ENCODE data around the gene COL4A1.

COL4A1 gene

GRCh38 chr13:110244976-110245375, 62.0 kb downstream of the COL4A1 start:
- peaks cover 60% of the 10 kb centered on the region for H3K4me1 ChIP-seq (ENCODE audit: control insufficient read depth, insufficient read depth, low read length)
- peaks cover 4 to 11% of the 10 kb centered on the region in 2 donors for H3K36me3 ChIP-seq (ENCODE audit: control insufficient read depth in 2 of 2, insufficient read depth in 2 of 2, low read length in 2 of 2)
- H3K27ac ChIP-seq (ENCODE audit: low read length): peak overlapping the region; percentile 71
- H3K27me3 ChIP-seq (ENCODE audit: control insufficient read depth in 1 of 2, insufficient read depth in 2 of 2, low read length in 2 of 2): no peaks in the 10 kb centered on the region
- H3K9ac ChIP-seq (ENCODE audit: low read length in 2 of 2): no peak overlapping the region
- no peak overlapping the region for H3K4me3 ChIP-seq (ENCODE audit: low read length in 2 of 2)
- no peaks in the 10 kb centered on the region for H3K9me3 ChIP-seq (ENCODE audit: control insufficient read depth in 2 of 2, low read length in 2 of 2)

GRCh38 chr13:110244071-110244830, 62.7 kb downstream of the COL4A1 start:
- Histone ChIP-seq H3K4me1 (ENCODE audit: control insufficient read depth, insufficient read depth, low read length) (peaks cover 58% of the 10 kb centered on the region), H3K9ac (ENCODE audit: low read length in 2 of 2) (no peak overlapping the region), H3K27ac (ENCODE audit: low read length) (peak overlapping the region; percentile 71), H3K36me3 (ENCODE audit: control insufficient read depth in 2 of 2, insufficient read depth in 2 of 2, low read length in 2 of 2) (peaks cover 4 to 10% of the 10 kb centered on the region in 2 donors), H3K27me3 (ENCODE audit: control insufficient read depth in 1 of 2, insufficient read depth in 2 of 2, low read length in 2 of 2) (no peaks in the 10 kb centered on the region), H3K4me3 (ENCODE audit: low read length in 2 of 2) (peak overlapping the region in 1 of 2 donors; percentile 22), H3K9me3 (ENCODE audit: control insufficient read depth in 2 of 2, low read length in 2 of 2) (no peaks in the 10 kb centered on the region)

GRCh38 chr13:110242615-110243014, 64.3 kb downstream of the COL4A1 start:
- Histone ChIP-seq H3K36me3 (ENCODE audit: control insufficient read depth in 2 of 2, insufficient read depth in 2 of 2, low read length in 2 of 2) (peaks cover 4 to 5% of the 10 kb centered on the region in 2 donors), H3K27ac (ENCODE audit: low read length) (peak overlapping the region; percentile 2), H3K9me3 (ENCODE audit: control insufficient read depth in 2 of 2, low read length in 2 of 2) (no peaks in the 10 kb centered on the region), H3K4me3 (ENCODE audit: low read length in 2 of 2) (peak overlapping the region in 1 of 2 donors; percentile 29), H3K27me3 (ENCODE audit: control insufficient read depth in 1 of 2, insufficient read depth in 2 of 2, low read length in 2 of 2) (no peaks in the 10 kb centered on the region), H3K4me1 (ENCODE audit: control insufficient read depth, insufficient read depth, low read length) (peaks cover 56% of the 10 kb centered on the region), H3K9ac (ENCODE audit: low read length in 2 of 2) (no peak overlapping the region)

GRCh38 chr13:110240943-110241342, 66.0 kb downstream of the COL4A1 start:
- Histone ChIP-seq H3K27ac (ENCODE audit: low read length) (peak overlapping the region; percentile 66), H3K4me1 (ENCODE audit: control insufficient read depth, insufficient read depth, low read length) (peaks cover 55% of the 10 kb centered on the region), H3K27me3 (ENCODE audit: control insufficient read depth in 1 of 2, insufficient read depth in 2 of 2, low read length in 2 of 2) (no peaks in the 10 kb centered on the region), H3K4me3 (ENCODE audit: low read length in 2 of 2) (no peak overlapping the region), H3K9me3 (ENCODE audit: control insufficient read depth in 2 of 2, low read length in 2 of 2) (no peaks in the 10 kb centered on the region), H3K9ac (ENCODE audit: low read length in 2 of 2) (no peak overlapping the region), H3K36me3 (ENCODE audit: control insufficient read depth in 2 of 2, insufficient read depth in 2 of 2, low read length in 2 of 2) (peaks cover 4 to 5% of the 10 kb centered on the region in 2 donors)

- H3K9ac ChIP-seq (ENCODE audit: low read length in 2 of 2): no peak overlapping the region
- no peaks in the 10 kb centered on the region for H3K27me3 ChIP-seq (ENCODE audit: control insufficient read depth in 1 of 2, insufficient read depth in 2 of 2, low read length in 2 of 2)
- peaks cover 4 to 5% of the 10 kb centered on the region in 2 donors for H3K36me3 ChIP-seq (ENCODE audit: control insufficient read depth in 2 of 2, insufficient read depth in 2 of 2, low read length in 2 of 2)
- peaks cover 51% of the 10 kb centered on the region for H3K4me1 ChIP-seq (ENCODE audit: control insufficient read depth, insufficient read depth, low read length)
- H3K4me3 ChIP-seq (ENCODE audit: low read length in 2 of 2): no peak overlapping the region
- H3K9me3 ChIP-seq (ENCODE audit: control insufficient read depth in 2 of 2, low read length in 2 of 2): no peaks in the 10 kb centered on the region
- H3K27ac ChIP-seq (ENCODE audit: low read length): peak overlapping the region; percentile 66
Measured at GRCh38 chr13:110240352-110240751, 66.6 kb downstream of the COL4A1 start.

- H3K9ac ChIP-seq (ENCODE audit: low read length in 2 of 2): no peak overlapping the region
- no peak overlapping the region for H3K4me3 ChIP-seq (ENCODE audit: low read length in 2 of 2)
- peaks cover 4 to 5% of the 10 kb centered on the region in 2 donors for H3K36me3 ChIP-seq (ENCODE audit: control insufficient read depth in 2 of 2, insufficient read depth in 2 of 2, low read length in 2 of 2)
- H3K27me3 ChIP-seq (ENCODE audit: control insufficient read depth in 1 of 2, insufficient read depth in 2 of 2, low read length in 2 of 2): no peaks in the 10 kb centered on the region
- H3K4me1 ChIP-seq (ENCODE audit: control insufficient read depth, insufficient read depth, low read length): peaks cover 43% of the 10 kb centered on the region
- H3K9me3 ChIP-seq (ENCODE audit: control insufficient read depth in 2 of 2, low read length in 2 of 2): no peaks in the 10 kb centered on the region
- H3K27ac ChIP-seq (ENCODE audit: low read length): peak overlapping the region; percentile 88
Measured at GRCh38 chr13:110239280-110240125, 67.5 kb downstream of the COL4A1 start.

- H3K36me3 ChIP-seq (ENCODE audit: control insufficient read depth in 2 of 2, insufficient read depth in 2 of 2, low read length in 2 of 2): peaks cover 4 to 5% of the 10 kb centered on the region in 2 donors
- H3K9ac ChIP-seq (ENCODE audit: low read length in 2 of 2): no peak overlapping the region
- H3K27ac ChIP-seq (ENCODE audit: low read length): peak overlapping the region; percentile 88
- H3K4me3 ChIP-seq (ENCODE audit: low read length in 2 of 2): no peak overlapping the region
- H3K27me3 ChIP-seq (ENCODE audit: control insufficient read depth in 1 of 2, insufficient read depth in 2 of 2, low read length in 2 of 2): no peaks in the 10 kb centered on the region
- H3K4me1 ChIP-seq (ENCODE audit: control insufficient read depth, insufficient read depth, low read length): peaks cover 43% of the 10 kb centered on the region
- no peaks in the 10 kb centered on the region for H3K9me3 ChIP-seq (ENCODE audit: control insufficient read depth in 2 of 2, low read length in 2 of 2)
Measured at GRCh38 chr13:110238818-110239195, 68.2 kb downstream of the COL4A1 start.

- peaks cover 49% of the 10 kb centered on the region for H3K4me1 ChIP-seq (ENCODE audit: control insufficient read depth, insufficient read depth, low read length)
- H3K9ac ChIP-seq (ENCODE audit: low read length in 2 of 2): peak overlapping the region; percentile 6 to 8
- H3K27ac ChIP-seq (ENCODE audit: low read length): peak overlapping the region; percentile 88
- H3K9me3 ChIP-seq (ENCODE audit: control insufficient read depth in 2 of 2, low read length in 2 of 2): no peaks in the 10 kb centered on the region
- H3K36me3 ChIP-seq (ENCODE audit: control insufficient read depth in 2 of 2, insufficient read depth in 2 of 2, low read length in 2 of 2): peaks cover 4 to 5% of the 10 kb centered on the region in 2 donors
- H3K27me3 ChIP-seq (ENCODE audit: control insufficient read depth in 1 of 2, insufficient read depth in 2 of 2, low read length in 2 of 2): no peaks in the 10 kb centered on the region
- no peak overlapping the region for H3K4me3 ChIP-seq (ENCODE audit: low read length in 2 of 2)
Measured at GRCh38 chr13:110237875-110238817, 68.8 kb downstream of the COL4A1 start.

GRCh38 chr13:110236831-110237261, 70.1 kb downstream of the COL4A1 start:
- Histone ChIP-seq H3K36me3 (ENCODE audit: control insufficient read depth in 2 of 2, insufficient read depth in 2 of 2, low read length in 2 of 2) (peaks cover 4 to 5% of the 10 kb centered on the region in 2 donors), H3K27me3 (ENCODE audit: control insufficient read depth in 1 of 2, insufficient read depth in 2 of 2, low read length in 2 of 2) (no peaks in the 10 kb centered on the region), H3K4me3 (ENCODE audit: low read length in 2 of 2) (peak overlapping the region in 1 of 2 donors; percentile 44), H3K4me1 (ENCODE audit: control insufficient read depth, insufficient read depth, low read length) (peaks cover 58% of the 10 kb centered on the region), H3K9me3 (ENCODE audit: control insufficient read depth in 2 of 2, low read length in 2 of 2) (no peaks in the 10 kb centered on the region), H3K9ac (ENCODE audit: low read length in 2 of 2) (peak overlapping the region; percentile 8 to 55), H3K27ac (ENCODE audit: low read length) (peak overlapping the region; percentile 88)

GRCh38 chr13:110236431-110236830, 70.5 kb downstream of the COL4A1 start:
- no peak overlapping the region for H3K4me3 ChIP-seq (ENCODE audit: low read length in 2 of 2)
- H3K27ac ChIP-seq (ENCODE audit: low read length): peak overlapping the region; percentile 88
- no peaks in the 10 kb centered on the region for H3K27me3 ChIP-seq (ENCODE audit: control insufficient read depth in 1 of 2, insufficient read depth in 2 of 2, low read length in 2 of 2)
- H3K9me3 ChIP-seq (ENCODE audit: control insufficient read depth in 2 of 2, low read length in 2 of 2): no peaks in the 10 kb centered on the region
- H3K4me1 ChIP-seq (ENCODE audit: control insufficient read depth, insufficient read depth, low read length): peaks cover 59% of the 10 kb centered on the region
- peaks cover 0 to 2% of the 10 kb centered on the region in 2 donors for H3K36me3 ChIP-seq (ENCODE audit: control insufficient read depth in 2 of 2, insufficient read depth in 2 of 2, low read length in 2 of 2)
- H3K9ac ChIP-seq (ENCODE audit: low read length in 2 of 2): peak overlapping the region in 1 of 2 donors; percentile 13
